ENCODE measurements around the gene ASCL1. TPM values are rescaled to one million over a fixed set of nuclear protein-coding genes. Genes with fewer than 3 reads are reported as not detected.

ASCL1 gene
- total RNA-seq, 1 donor from 2014 or later = not detected

GRCh38 chr12:102973583-102973982 lies 16.1 kb downstream of the ASCL1 start:
- Histone ChIP-seq H3K36me3 (ENCODE audit: control insufficient read depth, insufficient read depth, low read length) (no peaks in the 10 kb centered on the region), H3K27me3 (ENCODE audit: control insufficient read depth, insufficient read depth, low read length) (no peaks in the 10 kb centered on the region), H3K4me3 (ENCODE audit: low read depth, low read length) (no peak overlapping the region)
- DNase-seq (ENCODE audit: low read depth) (no peak), FAIRE-seq (no peak)
- no peak for TF ChIP-seq CTCF (IDR thresholded peaks at IDR 0.05; ENCODE audit: insufficient read depth, low read length, severe bottlenecking)

GRCh38 chr12:102976609-102977280 lies 19.3 kb downstream of the ASCL1 start:
- Histone ChIP-seq H3K4me3 (ENCODE audit: low read depth, low read length) (no peak overlapping the region), H3K36me3 (ENCODE audit: control insufficient read depth, insufficient read depth, low read length) (no peaks in the 10 kb centered on the region), H3K27me3 (ENCODE audit: control insufficient read depth, insufficient read depth, low read length) (no peaks in the 10 kb centered on the region)
- DNase-seq (ENCODE audit: low read depth) (no peak), FAIRE-seq (no peak)
- TF ChIP-seq CTCF (IDR thresholded peaks at IDR 0.05; ENCODE audit: insufficient read depth, low read length, severe bottlenecking) = no peak

GRCh38 chr12:102977945-102978706 lies 20.7 kb downstream of the ASCL1 start:
- TF ChIP-seq CTCF (IDR thresholded peaks at IDR 0.05; ENCODE audit: insufficient read depth, low read length, severe bottlenecking) = no peak
- Histone ChIP-seq H3K36me3 (ENCODE audit: control insufficient read depth, insufficient read depth, low read length) (no peaks in the 10 kb centered on the region), H3K27me3 (ENCODE audit: control insufficient read depth, insufficient read depth, low read length) (no peaks in the 10 kb centered on the region), H3K4me3 (ENCODE audit: low read depth, low read length) (no peak overlapping the region)
- no peak for DNase-seq (ENCODE audit: low read depth)
- no peak for FAIRE-seq

- Histone ChIP-seq H3K36me3 (ENCODE audit: control insufficient read depth, insufficient read depth, low read length) (no peaks in the 10 kb centered on the region), H3K27me3 (ENCODE audit: control insufficient read depth, insufficient read depth, low read length) (no peaks in the 10 kb centered on the region), H3K4me3 (ENCODE audit: low read depth, low read length) (no peak overlapping the region)
- no peak for DNase-seq (ENCODE audit: low read depth)
- FAIRE-seq = no peak
- no peak for TF ChIP-seq CTCF (IDR thresholded peaks at IDR 0.05; ENCODE audit: insufficient read depth, low read length, severe bottlenecking)
Observed at GRCh38 chr12:102980350-102980749, 22.9 kb downstream of the ASCL1 start.

GRCh38 chr12:102990419-102990818 lies 32.9 kb downstream of the ASCL1 start:
- H3K4me3 ChIP-seq (ENCODE audit: low read depth, low read length) = no peak overlapping the region
- DNase-seq (ENCODE audit: low read depth) (no peak), FAIRE-seq (no peak)
- TF ChIP-seq CTCF (IDR thresholded peaks at IDR 0.05; ENCODE audit: insufficient read depth, low read length, severe bottlenecking) = no peak
- H3K27me3 ChIP-seq (ENCODE audit: control insufficient read depth, insufficient read depth, low read length) = no peaks in the 10 kb centered on the region
- no peaks in the 10 kb centered on the region for H3K36me3 ChIP-seq (ENCODE audit: control insufficient read depth, insufficient read depth, low read length)
